Loucy (cell line): Measurements from ENCODE around the gene CCDC148.
"Not testable (repeated sequence)": the region's sequence is repeated elsewhere in the genome, so short reads cannot be mapped to it uniquely, and the experiment has no call there.

Experiments
- H2AFZ ChIP-seq: fragments of 200-600 bp; sonication (generic); 2 replicates; pipeline ENCODE4 v1.6.0; 2016; ENCODE audit warnings: antibody characterized with exemption, mild to moderate bottlenecking, low read length, moderate library complexity
- H3F3A ChIP-seq: fragments of 200-600 bp; 2 replicates; pipeline ENCODE4 v1.6.0; 2016; ENCODE audit warnings: antibody characterized with exemption, low read depth, mild to moderate bottlenecking
- H3K27me3 ChIP-seq: fragments of 200-600 bp; sonication (generic); 2 replicates; pipeline ENCODE4 v1.6.1; 2014; ENCODE audit warnings: low read length, mild to moderate bottlenecking; ENCODE audit not compliant: insufficient read depth, poor library complexity, severe bottlenecking
- H3K36me3 ChIP-seq: fragments of 200-600 bp; sonication (generic); 2 replicates; pipeline ENCODE4 v1.6.1; 2016; ENCODE audit warnings: low read length; ENCODE audit not compliant: insufficient read depth
- H3K4me1 ChIP-seq: fragments of 200-600 bp; sonication (generic); 2 replicates; pipeline ENCODE4 v1.5.1; 2014; ENCODE audit warnings: low read length, mild to moderate bottlenecking; ENCODE audit not compliant: insufficient read depth, poor library complexity, severe bottlenecking
- H3K4me2 ChIP-seq: fragments of 200-600 bp; sonication (generic); 2 replicates; pipeline ENCODE4 v1.6.0; 2014; ENCODE audit warnings: antibody characterized with exemption, low read length, low read depth, mild to moderate bottlenecking; ENCODE audit not compliant: poor library complexity, severe bottlenecking
- H3K4me3 ChIP-seq: fragments of 200-600 bp; sonication (generic); 2 replicates; pipeline ENCODE4 v1.5.1; 2014; ENCODE audit warnings: low read length, mild to moderate bottlenecking, mixed read lengths; ENCODE audit not compliant: poor library complexity, severe bottlenecking
- H3K79me2 ChIP-seq: fragments of 200-600 bp; sonication (generic); 2 replicates; pipeline ENCODE4 v1.6.1; 2014; ENCODE audit warnings: low read length; ENCODE audit not compliant: insufficient read depth
- H3K9ac ChIP-seq: fragments of 200-600 bp; sonication (generic); 2 replicates; pipeline ENCODE4 v1.6.0; 2014; ENCODE audit warnings: mild to moderate bottlenecking, low read depth, low read length, moderate library complexity; ENCODE audit not compliant: poor library complexity, severe bottlenecking
- H3K9me2 ChIP-seq: fragments of 200-600 bp; sonication (generic); replicated peaks from 2 replicates; pipeline ENCODE4 v1.6.1; 2016; ENCODE audit warnings: low read depth, low read length, mixed read lengths
- H3K9me3 ChIP-seq: fragments of 200-600 bp; sonication (generic); 2 replicates; pipeline ENCODE4 v1.6.1; 2014; ENCODE audit warnings: mild to moderate bottlenecking, antibody characterized with exemption, low read length, low read depth; ENCODE audit not compliant: insufficient read depth
- H4K20me1 ChIP-seq: fragments of 200-600 bp; sonication (generic); 2 replicates; pipeline ENCODE4 v1.6.0; 2014; ENCODE audit warnings: antibody characterized with exemption, low read length, mild to moderate bottlenecking; ENCODE audit not compliant: insufficient read depth, poor library complexity, severe bottlenecking
- CTCF ChIP-seq: fragments of 200-600 bp; sonication (generic); conservative IDR thresholded peaks from 2 replicates; pipeline ENCODE4 v1.5.1; 2014; ENCODE audit warnings: mild to moderate bottlenecking, antibody characterized with exemption, low read length
- EZH2phosphoT487 ChIP-seq: fragments of 200-600 bp; IDR thresholded peaks from 2 replicates; pipeline ENCODE4 v1.6.1; 2018; ENCODE audit warnings: antibody characterized with exemption, mild to moderate bottlenecking, moderate library complexity, borderline replicate concordance

CCDC148 gene

GRCh38 chr2:158357699-158358098, 98.9 kb downstream of the CCDC148 start:
- Histone ChIP-seq H3K27me3 (no peaks in the 10 kb centered on the region), H3K4me1 (no peaks in the 10 kb centered on the region), H2AFZ (no peak overlapping the region), H3K36me3 (no peaks in the 10 kb centered on the region), H3K9me2 (no peaks in the 10 kb centered on the region), H3K9ac (no peak overlapping the region), H3K4me3 (no peak overlapping the region), H3K79me2 (no peaks in the 10 kb centered on the region), H4K20me1 (no peaks in the 10 kb centered on the region), H3F3A (no peaks in the 10 kb centered on the region), H3K4me2 (no peak overlapping the region), H3K9me3 (no peaks in the 10 kb centered on the region)
- TF ChIP-seq EZH2phosphoT487 (no peak), CTCF (no peak)

- H4K20me1 ChIP-seq = no peaks in the 10 kb centered on the region
- H3F3A ChIP-seq = no peaks in the 10 kb centered on the region
- H3K4me1 ChIP-seq = no peaks in the 10 kb centered on the region
- H3K79me2 ChIP-seq = no peaks in the 10 kb centered on the region
- no peaks in the 10 kb centered on the region for H3K9me2 ChIP-seq
- no peak overlapping the region for H3K4me3 ChIP-seq
- no peaks in the 10 kb centered on the region for H3K36me3 ChIP-seq
- no peak overlapping the region for H3K9ac ChIP-seq
- no peaks in the 10 kb centered on the region for H3K9me3 ChIP-seq
- no peak overlapping the region for H2AFZ ChIP-seq
- TF ChIP-seq CTCF = no peak
- TF ChIP-seq EZH2phosphoT487 = no peak
- H3K4me2 ChIP-seq = no peak overlapping the region
- H3K27me3 ChIP-seq = no peaks in the 10 kb centered on the region
These were observed 99.4 kb downstream of the CCDC148 start for GRCh38 chr2:158357122-158357521.

GRCh38 chr2:158351466-158351816, 105.1 kb downstream of the CCDC148 start:
- not testable (repeated sequence) for H3K9ac ChIP-seq, H3K27me3 ChIP-seq, H2AFZ ChIP-seq, H3K4me2 ChIP-seq, H3F3A ChIP-seq, H4K20me1 ChIP-seq, H3K4me3 ChIP-seq, H3K36me3 ChIP-seq, H3K9me2 ChIP-seq, H3K9me3 ChIP-seq, H3K79me2 ChIP-seq, H3K4me1 ChIP-seq

- H3K9ac ChIP-seq, H2AFZ ChIP-seq, H3K9me3 ChIP-seq, H3K4me2 ChIP-seq, H3K36me3 ChIP-seq, H3K79me2 ChIP-seq, H3F3A ChIP-seq, H3K9me2 ChIP-seq, H3K4me1 ChIP-seq, H4K20me1 ChIP-seq, H3K27me3 ChIP-seq, H3K4me3 ChIP-seq: not testable (repeated sequence)
These were observed 105.6 kb downstream of the CCDC148 start for GRCh38 chr2:158350751-158351465.
